GM12892 (cell line): ENCODE data around the gene GCNT3.

ENCODE experiments used
- POLR2A ChIP-seq: IDR thresholded peaks from 2 replicates; pipeline ENCODE4 v1.6.1; 2011; ENCODE audit warnings: low read depth, low read length, control low read depth
- POLR2AphosphoS5 ChIP-seq: IDR thresholded peaks from 2 replicates; pipeline ENCODE4 v1.6.1; 2011; ENCODE audit warnings: low read depth, low read length, control low read depth
- TAF1 ChIP-seq: IDR thresholded peaks from 2 replicates; pipeline ENCODE4 v1.6.1; 2011; ENCODE audit warnings: low read depth, mild to moderate bottlenecking, control low read depth, low read length, borderline replicate concordance

DNA sequence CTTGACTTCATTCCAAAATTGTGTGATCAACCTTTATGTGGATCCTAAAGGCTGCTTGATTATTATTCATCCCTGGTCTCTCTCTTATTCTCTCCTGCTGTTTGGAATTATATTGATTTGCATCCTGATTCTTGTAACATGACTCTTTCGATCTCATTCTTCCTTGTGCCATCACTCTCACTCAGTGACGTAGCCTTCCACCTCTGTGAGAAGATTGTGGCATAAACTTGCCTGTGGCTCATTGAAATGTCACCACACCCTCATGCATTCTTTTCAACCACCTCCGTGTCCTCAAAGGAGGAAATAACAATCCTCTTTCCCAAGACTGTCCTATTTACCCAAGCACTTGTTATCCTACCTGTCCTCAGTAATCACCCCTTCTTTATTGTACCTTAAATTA is 41.3 kb upstream of the GCNT3 start:
- TF ChIP-seq TAF1 (no peak), POLR2AphosphoS5 (no peak), POLR2A (no peak)
